ENCODE results near the gene CEL.

- no peak for TF ChIP-seq POLR2AphosphoS5 (IDR thresholded peaks at IDR 0.05; ENCODE audit: low read depth, low read length)
- no peak for TF ChIP-seq POLR2A (IDR thresholded peaks at IDR 0.05; ENCODE audit: low read depth, low read length)
Observed at GRCh38 chr9:133073086-133074014, 11.6 kb downstream of the CEL start.

Measured in GM12891 (cell line).